BJ (cell line): ENCODE measurements around the gene TPRKB. TPM values are rescaled to one million over a fixed set of nuclear protein-coding genes. Genes with fewer than 3 reads are reported as not detected.
"Not testable (repeated sequence)": the region's sequence is repeated elsewhere in the genome, so short reads cannot be mapped to it uniquely, and the experiment has no call there.

Source experiments
- CTCF ChIA-PET: fragments of 350-600 bp; formaldehyde crosslinking; extraction: SDS; loops from one replicate; lab custom pipeline; 2021; ENCODE audit warnings: antibody characterized with exemption, inconsistent platforms; lab: Yijun Ruan, JAX
- POLR2A ChIA-PET: fragments of 300-600 bp; sonication (Branson Sonifier 250); formaldehyde crosslinking; extraction: SDS; loops from one replicate; lab custom pipeline; 2021; ENCODE audit warnings: antibody characterized with exemption; lab: Charles Lee
- DNase-seq: peaks from one replicate; pipeline ENCODE4 v3.0.0-alpha.2; 2011; ENCODE audit warnings: low read depth
- H3K27me3 ChIP-seq: 2 replicates; pipeline ENCODE4 v1.6.0; 2011; ENCODE audit warnings: low read length; ENCODE audit not compliant: control insufficient read depth, insufficient read depth
- H3K36me3 ChIP-seq: 2 replicates; pipeline ENCODE4 v1.5.1; 2011; ENCODE audit warnings: low read length; ENCODE audit not compliant: control insufficient read depth, insufficient read depth
- H3K4me3 ChIP-seq: 2 replicates; pipeline ENCODE4 v1.5.1; 2011; ENCODE audit warnings: low read depth, mild to moderate bottlenecking, control low read depth, low read length
- CTCF ChIP-seq: IDR thresholded peaks from 2 replicates; pipeline ENCODE4 v1.5.1; 2011; ENCODE audit warnings: low read depth, mild to moderate bottlenecking, control low read depth, inconsistent platforms, low read length, moderate library complexity; ENCODE audit not compliant: insufficient read depth
- polyA plus RNA-seq: library from polyadenylated mRNA; depleted of rRNA; stranded (reverse); fragments of >200 nt; gene quantifications from 2 replicates; pipeline ENCODE4 v1.2.3, GENCODE V29; 2011

The TPRKB gene
- polyA plus RNA-seq, 1 experiment: 16.0 TPM

DNA sequence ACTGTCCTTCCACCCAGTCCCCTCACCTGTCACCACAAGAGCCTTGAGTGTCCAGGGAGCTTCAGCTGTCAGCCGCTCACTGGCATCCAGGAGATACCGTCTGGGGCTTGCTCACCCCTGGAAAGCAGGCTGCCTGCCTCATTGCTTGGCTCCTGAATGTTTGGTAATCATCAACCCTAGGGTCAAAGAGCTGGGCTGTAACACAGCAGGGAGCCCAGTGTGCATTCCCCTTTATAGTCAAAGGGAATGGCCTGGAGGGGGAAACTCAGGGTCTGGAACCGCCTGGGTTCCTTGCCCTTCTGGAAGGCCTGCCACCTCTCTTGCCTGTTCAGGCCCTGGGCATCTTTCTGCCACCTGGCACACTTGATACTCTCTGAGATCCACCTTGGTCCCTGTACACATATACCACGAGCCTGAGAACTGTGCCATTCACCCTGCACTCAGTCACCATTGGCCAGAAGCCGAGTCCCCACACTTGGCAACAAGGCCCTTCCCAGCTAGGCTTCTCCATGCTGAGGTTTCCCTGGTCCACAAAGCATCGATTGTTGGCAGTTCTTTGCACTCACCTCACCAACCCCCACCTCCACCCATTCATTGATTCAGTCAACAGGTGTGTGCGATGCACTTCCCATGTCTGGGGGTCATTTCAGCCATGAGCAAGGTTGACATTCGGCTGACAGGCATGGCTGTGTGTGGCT is 35.0 kb downstream of the TPRKB start:
- Histone ChIP-seq H3K36me3 (no peaks in the 10 kb centered on the region), H3K4me3 (no peak overlapping the region), H3K27me3 (peaks cover 2% of the 10 kb centered on the region; the same call in 1 of the 2 replicates)
- POLR2A ChIA-PET: no interaction called here
- CTCF ChIA-PET: no interaction called here
- DNase-seq: no peak
- no peak for TF ChIP-seq CTCF

DNA sequence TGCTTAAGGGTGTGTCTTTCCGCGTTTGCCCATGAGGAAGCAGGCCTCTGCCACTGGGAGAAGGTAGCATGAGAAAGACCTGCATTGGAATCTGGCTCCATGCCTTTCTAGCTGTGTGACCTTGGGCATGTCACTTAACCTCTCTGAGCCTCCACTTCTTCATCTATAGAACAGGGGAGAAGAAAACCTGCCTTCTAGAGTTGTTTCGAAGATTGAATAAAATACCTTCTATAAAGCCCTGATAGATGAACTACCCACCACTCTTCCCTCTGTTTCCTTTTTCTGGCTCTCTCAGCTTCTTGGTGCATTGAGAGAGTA is 35.7 kb downstream of the TPRKB start:
- H3K36me3 ChIP-seq, H3K4me3 ChIP-seq, CTCF ChIA-PET, POLR2A ChIA-PET, DNase-seq, H3K27me3 ChIP-seq: not testable (repeated sequence)

DNA sequence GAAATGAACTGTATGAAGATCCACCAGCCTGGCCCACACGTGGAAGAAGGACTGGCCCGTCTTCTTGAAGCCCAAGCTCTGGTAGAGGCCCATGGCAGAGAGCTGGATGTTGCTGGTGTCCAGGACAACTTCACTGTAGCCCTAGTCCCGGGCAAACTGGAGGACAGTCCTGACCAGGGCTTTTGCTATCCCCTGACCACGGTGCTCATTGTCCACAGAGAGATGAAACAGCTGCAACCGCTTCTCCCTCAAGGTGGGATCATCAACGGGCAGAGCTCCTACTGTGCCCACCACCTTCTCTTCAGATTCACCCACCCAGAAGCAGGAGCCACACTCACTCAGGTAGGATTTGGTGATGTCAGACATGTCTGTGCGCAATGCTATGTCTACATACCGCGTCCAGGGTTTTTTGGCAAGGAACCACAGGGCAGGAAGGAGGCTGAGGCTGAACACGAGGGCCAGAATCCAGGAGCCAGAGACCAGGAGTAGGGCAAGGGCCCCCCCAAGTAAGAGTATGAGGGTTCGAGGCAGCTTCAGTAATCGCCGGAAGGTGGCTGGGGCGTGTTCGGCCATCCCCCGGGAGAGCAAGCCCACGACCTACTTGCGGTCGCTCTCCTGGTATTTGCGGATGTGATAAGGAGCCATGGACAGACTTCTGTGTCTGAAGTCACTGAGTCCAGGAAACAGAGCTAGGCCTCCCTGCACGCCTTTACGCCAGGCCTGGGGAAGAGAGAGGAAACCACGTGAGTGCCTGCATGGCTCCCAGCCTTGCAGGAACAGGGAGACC is 36.3 kb downstream of the TPRKB start:
- H3K36me3 ChIP-seq: no peaks in the 10 kb centered on the region
- no peak for TF ChIP-seq CTCF
- H3K4me3 ChIP-seq: no peak overlapping the region
- peaks cover 2% of the 10 kb centered on the region; the same call in 1 of the 2 replicates for H3K27me3 ChIP-seq
- ChIA-PET POLR2A (no interaction called here), CTCF (no interaction called here)
- DNase-seq: no peak

DNA sequence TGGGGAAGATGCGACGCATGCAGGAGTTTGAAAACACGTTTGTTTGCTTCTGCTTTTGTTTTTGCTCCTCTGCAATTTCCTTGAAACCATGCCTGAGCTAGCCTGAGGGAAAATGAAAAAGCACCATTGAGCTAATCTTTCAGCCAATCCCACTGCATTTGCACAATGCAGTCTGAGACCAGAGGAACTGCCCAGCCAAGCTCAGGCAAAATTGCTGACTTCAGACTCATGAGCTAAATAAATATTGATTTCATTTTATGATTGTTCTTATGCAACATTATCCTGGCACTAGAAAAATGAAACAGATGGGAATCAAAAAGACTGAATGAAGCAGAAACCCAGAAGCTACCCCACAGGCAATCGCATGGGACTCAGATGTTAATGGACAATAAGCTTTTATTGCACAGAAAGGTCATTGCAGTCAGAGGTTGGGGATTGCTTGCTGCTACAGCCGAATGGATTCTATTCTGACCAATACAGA is 37.0 kb downstream of the TPRKB start:
- Histone ChIP-seq H3K36me3 (no peaks in the 10 kb centered on the region), H3K27me3 (peaks cover 2% of the 10 kb centered on the region; the same call in 1 of the 2 replicates), H3K4me3 (no peak overlapping the region)
- ChIA-PET POLR2A (no interaction called here), CTCF (no interaction called here)
- DNase-seq: no peak
- TF ChIP-seq CTCF: no peak

DNA sequence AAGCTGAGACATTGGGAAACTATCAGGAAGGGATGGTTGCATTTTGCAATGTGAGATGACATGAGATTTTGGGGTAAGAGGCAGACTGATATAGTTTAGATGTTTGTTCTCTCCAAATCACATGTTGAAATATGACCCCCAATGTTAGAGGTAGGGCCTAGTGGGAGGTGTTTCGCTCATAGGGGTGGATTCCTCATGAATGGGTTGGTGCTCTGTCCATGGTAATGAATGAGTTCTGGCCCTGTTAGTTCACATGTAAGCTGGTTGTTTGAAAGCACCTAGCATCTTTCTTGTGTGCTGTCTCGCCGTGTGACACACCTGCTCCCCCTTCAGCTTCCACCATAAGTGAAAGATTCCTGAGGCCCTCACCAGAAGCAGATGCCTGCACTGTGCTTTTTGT is 37.7 kb downstream of the TPRKB start:
- ChIA-PET CTCF (interaction anchor here (1.6 kb wide), 1 partner anchor 10 kb away, joined by 3 read pairs; no protein-coding TSS in a partner anchor), POLR2A (no interaction called here)
- no peaks in the 10 kb centered on the region for H3K36me3 ChIP-seq
- DNase-seq: no peak
- H3K4me3 ChIP-seq: no peak overlapping the region
- no peaks in the 10 kb centered on the region; the same call in 1 of the 2 replicates for H3K27me3 ChIP-seq
- TF ChIP-seq CTCF: no peak
